Measurements from ENCODE around the gene CRLF1. TPM values are rescaled to one million over a fixed set of nuclear protein-coding genes. Genes with fewer than 3 reads are reported as not detected.
A peak's percentile ranks its signal among the peaks of the same experiment; 100 is the strongest.

CRLF1 gene
- polyA plus RNA-seq, 2 donors = 2.8 to 11.1 TPM

DNA sequence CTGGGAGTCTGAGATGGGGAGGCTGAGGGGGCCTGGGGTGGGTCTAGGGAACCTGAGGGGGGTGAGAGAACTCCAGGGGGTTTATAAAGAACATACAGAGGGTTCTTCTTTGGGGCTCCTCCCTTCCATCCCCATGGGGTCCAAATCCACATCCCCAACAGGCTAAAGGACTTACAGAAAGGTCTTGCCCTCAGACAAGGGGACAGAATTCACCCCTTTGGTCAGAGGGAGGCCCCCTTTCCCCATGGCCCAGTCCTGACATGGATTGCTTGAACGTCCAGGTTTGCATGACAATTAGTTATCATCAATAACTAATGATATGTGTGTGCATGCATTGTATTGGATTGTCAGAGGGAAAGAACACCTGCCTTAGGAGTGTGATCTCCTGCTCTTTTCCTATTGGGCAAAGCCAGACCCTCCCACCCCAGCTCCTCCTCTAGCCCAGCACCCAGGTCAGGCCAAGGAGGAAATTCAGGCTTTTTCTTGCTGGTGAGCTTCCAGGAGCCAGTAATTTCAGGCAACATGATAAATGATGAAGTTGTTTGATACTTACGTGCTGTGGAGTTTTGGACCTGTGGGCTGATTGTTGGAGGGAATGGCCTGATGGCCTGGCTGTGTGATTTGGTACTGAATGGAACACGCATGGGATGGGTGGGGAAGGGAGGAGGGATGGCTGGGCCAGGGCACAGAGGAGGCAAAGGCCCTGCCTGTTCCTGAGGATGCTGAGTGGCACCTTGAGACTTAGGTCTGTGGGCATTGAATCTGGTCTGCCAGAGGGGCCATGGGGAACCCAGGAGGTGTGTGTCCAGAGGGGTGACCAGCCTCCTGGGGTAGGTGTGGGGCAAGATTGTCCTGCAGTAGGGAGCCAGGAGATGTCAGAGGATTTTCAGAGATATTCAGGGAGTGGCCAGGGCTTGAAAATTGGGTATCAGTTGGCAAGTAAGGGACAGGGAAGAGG, 31.4 kb upstream of the CRLF1 start:
- Histone ChIP-seq H3K9me3 (ENCODE audit: control insufficient read depth in 2 of 2, insufficient read depth in 1 of 2, low read depth in 1 of 2, low read length in 1 of 2) (no peaks in the 10 kb centered on the region), H3K4me3 (ENCODE audit: low read depth in 1 of 2, low read length in 2 of 2) (peak overlapping the region; percentile 63 to 66), H3K36me3 (ENCODE audit: control insufficient read depth in 2 of 2, insufficient read depth in 2 of 2, low read length in 1 of 2) (no peaks in the 10 kb centered on the region), H3K4me1 (ENCODE audit: control insufficient read depth in 2 of 2, insufficient read depth in 2 of 2, low read length in 1 of 2) (peaks cover 0 to 17% of the 10 kb centered on the region in 2 donors), H3K27me3 (ENCODE audit: control insufficient read depth in 1 of 2, insufficient read depth in 2 of 2, low read length in 2 of 2) (no peaks in the 10 kb centered on the region), H3K27ac (ENCODE audit: low read depth in 2 of 2, low read length in 1 of 2) (peak overlapping the region; percentile 30 to 81)
- 25 to 29% methylated on average over 3 of the region's 3 CpGs for WGBS, 2 donors

DNA sequence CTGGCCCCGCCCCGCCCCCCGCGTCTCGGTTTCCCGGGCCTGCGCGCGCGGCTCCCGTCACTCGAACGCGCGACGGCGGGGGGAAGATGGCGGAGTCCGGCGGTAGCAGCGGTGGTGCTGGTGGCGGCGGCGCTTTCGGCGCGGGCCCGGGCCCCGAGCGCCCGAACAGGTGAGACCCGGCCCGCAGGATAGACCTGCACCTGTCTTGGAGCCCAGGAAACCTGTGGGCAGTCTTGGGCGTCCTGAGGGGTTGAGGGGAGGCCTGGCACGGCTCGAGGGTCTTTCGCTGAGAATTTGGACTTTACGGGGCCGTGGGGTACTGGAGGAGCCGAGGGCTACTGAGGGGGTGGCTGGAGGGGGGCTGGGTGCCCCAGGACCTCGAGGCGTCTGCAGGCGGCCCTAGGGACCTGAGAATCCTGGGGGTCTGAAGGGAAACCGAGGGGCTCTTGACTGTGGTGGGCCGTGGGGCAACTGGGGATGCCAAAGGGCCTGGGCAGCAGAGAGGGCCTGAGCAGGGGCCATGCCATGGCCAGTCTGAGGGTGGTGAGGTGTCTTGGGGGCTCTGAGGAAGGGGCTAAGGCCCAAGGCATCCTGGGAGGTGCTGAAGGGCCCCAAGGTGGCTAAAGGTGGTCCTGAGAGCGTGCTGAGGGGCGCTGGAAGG, 30.5 kb upstream of the CRLF1 start, which contains the start of gene KLHL26:
Gene KLHL26, plus strand, starts transcription at position 60 of the 661 bp plus-strand sequence. Its CDS starts 27 bp downstream, at position 87.
- Histone ChIP-seq H3K36me3 (ENCODE audit: control insufficient read depth in 2 of 2, insufficient read depth in 2 of 2, low read length in 1 of 2) (no peaks in the 10 kb centered on the region), H3K27ac (ENCODE audit: low read depth in 2 of 2, low read length in 1 of 2) (peak within 1 kb of the TSS; percentile 63 to 81), H3K9me3 (ENCODE audit: control insufficient read depth in 2 of 2, insufficient read depth in 1 of 2, low read depth in 1 of 2, low read length in 1 of 2) (no peaks in the 10 kb centered on the region), H3K27me3 (ENCODE audit: control insufficient read depth in 1 of 2, insufficient read depth in 2 of 2, low read length in 2 of 2) (no peaks in the 10 kb centered on the region), H3K4me3 (ENCODE audit: low read depth in 1 of 2, low read length in 2 of 2) (peak within 1 kb of the TSS; percentile 63 to 66), H3K4me1 (ENCODE audit: control insufficient read depth in 2 of 2, insufficient read depth in 2 of 2, low read length in 1 of 2) (peaks cover 0 to 17% of the 10 kb centered on the region in 2 donors)
- 6% methylated on average over 46 to 47 of the region's 47 CpGs for WGBS, 2 donors

DNA sequence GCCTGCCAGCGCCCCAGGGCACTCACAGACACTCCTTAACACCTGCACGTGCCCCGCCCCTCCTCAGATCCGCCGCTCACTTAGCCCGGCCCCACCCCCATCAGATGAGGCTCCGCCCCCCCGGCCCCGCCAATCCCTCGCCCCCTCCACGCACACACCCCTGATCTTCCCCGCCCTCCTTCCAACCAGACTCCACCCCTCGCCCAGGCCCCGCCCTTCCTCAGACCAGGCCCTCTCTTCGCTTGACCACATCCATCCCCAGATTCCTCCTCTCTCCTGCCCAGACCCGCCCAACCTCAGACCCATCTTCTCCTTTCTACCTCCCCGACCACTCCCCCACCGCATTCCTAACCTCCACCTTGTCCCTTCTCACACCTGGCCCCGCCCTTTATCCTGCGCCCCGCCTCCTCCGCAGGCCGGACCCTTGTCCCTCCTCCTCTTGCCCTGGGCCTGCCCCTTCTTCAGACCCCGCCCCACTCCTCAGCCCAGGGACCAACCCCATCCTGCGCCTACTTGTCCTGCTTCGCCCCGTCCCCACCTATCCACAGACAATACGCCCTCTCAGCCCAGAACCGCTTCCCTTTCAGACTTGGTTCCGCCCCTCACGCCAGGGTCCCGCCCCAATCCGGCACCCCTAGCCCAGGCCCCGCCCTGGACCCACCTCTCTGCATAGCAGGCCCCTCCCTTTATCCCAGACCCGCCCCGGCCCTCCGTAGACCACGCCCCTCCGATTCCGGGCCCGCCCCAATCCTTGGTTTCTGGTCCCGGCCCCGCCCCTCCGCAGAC, 29.8 kb upstream of the CRLF1 start:
- 2% methylated on average over 41 to 44 of the region's 44 CpGs for WGBS, 2 donors
- no peaks in the 10 kb centered on the region for H3K9me3 ChIP-seq (ENCODE audit: control insufficient read depth in 2 of 2, insufficient read depth in 1 of 2, low read depth in 1 of 2, low read length in 1 of 2)
- H3K27me3 ChIP-seq (ENCODE audit: control insufficient read depth in 1 of 2, insufficient read depth in 2 of 2, low read length in 2 of 2) = no peaks in the 10 kb centered on the region
- peaks cover 0 to 17% of the 10 kb centered on the region in 2 donors for H3K4me1 ChIP-seq (ENCODE audit: control insufficient read depth in 2 of 2, insufficient read depth in 2 of 2, low read length in 1 of 2)
- peak overlapping the region; percentile 63 to 69 for H3K27ac ChIP-seq (ENCODE audit: low read depth in 2 of 2, low read length in 1 of 2)
- H3K4me3 ChIP-seq (ENCODE audit: low read depth in 1 of 2, low read length in 2 of 2) = peak overlapping the region; percentile 41 to 66
- no peaks in the 10 kb centered on the region for H3K36me3 ChIP-seq (ENCODE audit: control insufficient read depth in 2 of 2, insufficient read depth in 2 of 2, low read length in 1 of 2)

DNA sequence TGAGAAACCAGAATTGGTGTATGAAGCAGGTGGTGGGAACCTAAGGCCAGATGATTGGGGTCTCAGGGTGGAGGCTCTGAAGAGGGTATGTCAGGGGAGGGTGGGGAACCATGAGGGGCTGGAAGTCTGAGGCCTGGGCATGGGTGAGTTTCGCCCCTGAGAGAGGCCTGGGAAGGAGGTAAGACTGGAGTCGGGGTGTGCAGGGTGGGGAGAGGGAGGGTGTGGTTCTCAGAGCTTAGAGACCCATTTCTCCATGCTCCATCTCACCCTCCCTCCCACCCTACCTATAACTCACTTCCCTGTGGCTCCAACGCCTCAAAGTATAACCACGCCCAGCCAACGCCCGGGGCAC, 29.2 kb upstream of the CRLF1 start:
- no peaks in the 10 kb centered on the region for H3K36me3 ChIP-seq (ENCODE audit: control insufficient read depth in 2 of 2, insufficient read depth in 2 of 2, low read length in 1 of 2)
- H3K4me1 ChIP-seq (ENCODE audit: control insufficient read depth in 2 of 2, insufficient read depth in 2 of 2, low read length in 1 of 2) = peaks cover 0 to 17% of the 10 kb centered on the region in 2 donors
- no peak overlapping the region for H3K4me3 ChIP-seq (ENCODE audit: low read depth in 1 of 2, low read length in 2 of 2)
- no peaks in the 10 kb centered on the region for H3K27me3 ChIP-seq (ENCODE audit: control insufficient read depth in 1 of 2, insufficient read depth in 2 of 2, low read length in 2 of 2)
- H3K9me3 ChIP-seq (ENCODE audit: control insufficient read depth in 2 of 2, insufficient read depth in 1 of 2, low read depth in 1 of 2, low read length in 1 of 2) = no peaks in the 10 kb centered on the region
- peak overlapping the region in 1 of 2 donors; percentile 37 for H3K27ac ChIP-seq (ENCODE audit: low read depth in 2 of 2, low read length in 1 of 2)
- 13 to 19% methylated on average over 6 of the region's 6 CpGs for WGBS, 2 donors

DNA sequence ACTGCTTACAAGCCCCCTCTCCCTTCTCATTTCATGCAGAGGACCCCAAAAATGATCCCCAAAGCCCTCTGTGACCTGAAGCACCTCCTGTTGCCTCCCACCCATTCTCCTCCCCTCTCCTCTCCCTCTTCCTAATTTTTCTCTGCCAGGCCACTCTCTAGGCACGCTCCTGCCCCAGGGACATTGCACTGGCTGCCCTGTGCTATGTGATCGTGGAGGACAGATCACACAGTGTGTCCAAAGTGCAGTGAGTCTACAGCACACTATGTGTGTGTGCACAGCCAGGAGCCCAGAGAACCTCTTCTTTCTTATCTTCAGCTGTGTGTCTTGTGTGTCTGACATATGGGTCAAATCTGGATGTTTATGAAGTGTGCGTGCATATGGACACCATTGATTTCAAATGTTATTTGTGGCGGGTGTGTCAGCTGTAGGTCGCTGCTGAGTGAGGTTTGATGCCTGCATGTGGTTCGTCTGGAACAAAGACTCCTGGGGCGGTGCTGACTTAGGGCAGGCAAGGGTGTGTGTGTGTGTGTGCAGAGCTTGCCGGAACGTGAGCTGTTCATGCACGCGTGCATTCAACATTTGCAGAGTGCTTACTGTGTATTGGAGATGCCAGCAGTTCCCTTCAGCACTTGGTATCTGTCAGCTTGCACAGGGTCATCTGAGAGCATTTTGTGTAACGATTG, 28.2 kb upstream of the CRLF1 start:
- H3K9me3 ChIP-seq (ENCODE audit: control insufficient read depth in 2 of 2, insufficient read depth in 1 of 2, low read depth in 1 of 2, low read length in 1 of 2) = no peaks in the 10 kb centered on the region
- peak overlapping the region in 1 of 2 donors; percentile 58 for H3K27ac ChIP-seq (ENCODE audit: low read depth in 2 of 2, low read length in 1 of 2)
- H3K36me3 ChIP-seq (ENCODE audit: control insufficient read depth in 2 of 2, insufficient read depth in 2 of 2, low read length in 1 of 2) = no peaks in the 10 kb centered on the region
- H3K4me1 ChIP-seq (ENCODE audit: control insufficient read depth in 2 of 2, insufficient read depth in 2 of 2, low read length in 1 of 2) = peaks cover 0 to 17% of the 10 kb centered on the region in 2 donors
- no peak overlapping the region for H3K4me3 ChIP-seq (ENCODE audit: low read depth in 1 of 2, low read length in 2 of 2)
- no peaks in the 10 kb centered on the region for H3K27me3 ChIP-seq (ENCODE audit: control insufficient read depth in 1 of 2, insufficient read depth in 2 of 2, low read length in 2 of 2)
- 31 to 34% methylated on average over 12 of the region's 12 CpGs for WGBS, 2 donors

DNA sequence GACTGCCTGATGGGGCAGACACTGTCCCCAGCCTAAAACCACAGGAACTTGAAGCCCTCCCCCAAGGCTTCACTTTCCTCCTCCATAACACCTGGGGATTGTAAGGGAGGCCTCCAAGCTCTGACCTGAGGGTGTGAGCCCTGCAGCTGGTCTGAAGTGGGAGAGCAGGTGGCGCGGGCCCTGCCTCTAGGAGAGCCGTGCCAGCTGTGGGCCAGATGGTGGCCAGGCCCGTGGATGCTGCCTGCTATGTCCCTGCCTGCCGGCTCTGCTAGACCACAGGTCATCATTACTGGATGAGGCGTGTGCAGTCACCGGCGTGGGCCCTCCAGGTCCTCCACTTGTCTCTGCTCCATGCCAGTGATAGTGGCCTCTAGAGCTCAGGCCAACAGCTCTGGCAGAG, 26.7 kb upstream of the CRLF1 start:
- no peaks in the 10 kb centered on the region for H3K9me3 ChIP-seq (ENCODE audit: control insufficient read depth in 2 of 2, insufficient read depth in 1 of 2, low read depth in 1 of 2, low read length in 1 of 2)

DNA sequence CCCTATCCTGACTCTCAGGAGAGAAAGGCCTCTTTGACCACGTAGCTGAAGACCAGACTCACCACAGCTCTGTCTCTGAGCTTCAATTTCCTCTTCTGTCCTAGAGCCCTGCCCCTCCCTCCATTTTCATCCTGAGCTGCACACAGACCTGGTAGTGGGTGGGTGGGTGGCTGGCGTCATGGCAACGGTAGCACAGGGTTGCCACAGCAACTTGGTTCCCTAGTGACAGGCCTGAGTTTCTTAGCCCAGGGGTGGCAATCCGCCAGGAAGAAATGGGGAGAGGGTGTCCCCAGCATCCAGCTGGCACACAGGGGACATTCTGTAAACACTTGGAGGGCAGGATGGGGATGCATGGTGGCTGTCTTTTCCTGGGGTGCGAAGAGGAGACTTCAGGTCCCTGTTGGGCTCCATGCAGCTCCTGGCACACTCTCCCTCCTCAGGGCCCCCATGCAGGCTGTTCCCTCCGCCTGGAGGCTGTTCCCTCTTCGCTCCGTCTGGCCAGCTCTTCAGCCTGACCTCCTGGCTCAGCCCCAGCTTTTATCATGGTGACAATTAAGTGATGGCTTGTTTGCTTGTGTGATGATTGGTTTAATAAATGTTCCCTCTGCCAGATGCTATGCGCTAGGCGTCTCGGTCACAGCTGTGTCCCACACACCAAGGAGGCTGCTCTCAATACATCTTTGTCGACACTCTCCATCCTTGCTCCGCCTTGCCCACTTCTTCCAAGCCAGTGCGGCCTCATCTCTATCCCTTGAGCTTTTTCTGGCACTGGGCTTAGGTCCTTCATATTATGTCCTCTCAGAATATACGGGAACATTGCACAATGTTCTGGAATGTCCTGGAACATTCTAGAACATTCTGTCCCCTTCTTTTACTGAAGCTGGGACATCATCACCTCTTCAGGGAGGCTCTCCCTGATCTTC, 22.8 kb upstream of the CRLF1 start:
- H3K27me3 ChIP-seq (ENCODE audit: control insufficient read depth in 1 of 2, insufficient read depth in 2 of 2, low read length in 2 of 2) = no peaks in the 10 kb centered on the region
- 69 to 75% methylated on average over 15 of the region's 15 CpGs for WGBS, 2 donors
- peaks cover 0 to 5% of the 10 kb centered on the region in 2 donors for H3K4me1 ChIP-seq (ENCODE audit: control insufficient read depth in 2 of 2, insufficient read depth in 2 of 2, low read length in 1 of 2)
- H3K4me3 ChIP-seq (ENCODE audit: low read depth in 1 of 2, low read length in 2 of 2) = no peak overlapping the region
- H3K27ac ChIP-seq (ENCODE audit: low read depth in 2 of 2, low read length in 1 of 2) = peak overlapping the region; percentile 17 to 35
- no peaks in the 10 kb centered on the region for H3K36me3 ChIP-seq (ENCODE audit: control insufficient read depth in 2 of 2, insufficient read depth in 2 of 2, low read length in 1 of 2)
- no peaks in the 10 kb centered on the region for H3K9me3 ChIP-seq (ENCODE audit: control insufficient read depth in 2 of 2, insufficient read depth in 1 of 2, low read depth in 1 of 2, low read length in 1 of 2)

More for the DNA sequence above, 26.7 kb upstream of the CRLF1 start:
- no peaks in the 10 kb centered on the region for H3K36me3 ChIP-seq (ENCODE audit: control insufficient read depth in 2 of 2, insufficient read depth in 2 of 2, low read length in 1 of 2)
- H3K4me1 ChIP-seq (ENCODE audit: control insufficient read depth in 2 of 2, insufficient read depth in 2 of 2, low read length in 1 of 2) = peaks cover 0 to 20% of the 10 kb centered on the region in 2 donors
- whole genome bisulfite sequencing, 2 donors = 72 to 82% methylated on average over 8 of the region's 8 CpGs
- no peaks in the 10 kb centered on the region for H3K27me3 ChIP-seq (ENCODE audit: control insufficient read depth in 1 of 2, insufficient read depth in 2 of 2, low read length in 2 of 2)
- H3K27ac ChIP-seq (ENCODE audit: low read depth in 2 of 2, low read length in 1 of 2) = no peak overlapping the region
- H3K4me3 ChIP-seq (ENCODE audit: low read depth in 1 of 2, low read length in 2 of 2) = no peak overlapping the region

DNA sequence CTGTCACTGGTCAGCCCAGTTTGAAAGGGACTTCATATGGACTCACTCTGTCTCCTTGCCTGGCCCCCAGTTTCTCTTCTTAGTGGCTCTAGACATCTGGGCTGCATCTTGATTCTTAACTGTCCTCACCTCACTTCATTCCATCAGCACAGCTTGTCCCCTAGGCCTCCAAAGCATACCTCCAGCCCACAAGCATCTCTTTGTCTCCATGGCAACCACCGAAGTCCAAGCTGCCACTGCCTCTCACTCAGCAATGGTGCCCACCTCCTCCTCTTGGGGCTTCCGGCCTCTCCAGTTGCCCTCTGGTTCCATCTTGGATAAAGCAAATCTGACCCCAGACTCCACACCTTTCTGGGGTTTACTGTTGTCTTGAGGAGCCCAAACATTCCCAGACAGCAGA, 20.3 kb upstream of the CRLF1 start:
- H3K4me3 ChIP-seq (ENCODE audit: low read depth in 1 of 2, low read length in 2 of 2) = no peak overlapping the region
- H3K27me3 ChIP-seq (ENCODE audit: control insufficient read depth in 1 of 2, insufficient read depth in 2 of 2, low read length in 2 of 2) = no peaks in the 10 kb centered on the region
- no peaks in the 10 kb centered on the region for H3K9me3 ChIP-seq (ENCODE audit: control insufficient read depth in 2 of 2, insufficient read depth in 1 of 2, low read depth in 1 of 2, low read length in 1 of 2)
- peaks cover 0 to 5% of the 10 kb centered on the region in 2 donors for H3K4me1 ChIP-seq (ENCODE audit: control insufficient read depth in 2 of 2, insufficient read depth in 2 of 2, low read length in 1 of 2)
- H3K27ac ChIP-seq (ENCODE audit: low read depth in 2 of 2, low read length in 1 of 2) = no peak overlapping the region
- 73% methylated on average over 2 of the region's 2 CpGs for WGBS, 2 donors
- H3K36me3 ChIP-seq (ENCODE audit: control insufficient read depth in 2 of 2, insufficient read depth in 2 of 2, low read length in 1 of 2) = no peaks in the 10 kb centered on the region

All from esophagus (tissue), 2 donors.